Activated T-cell treated with anti-CD3 and anti-CD28 coated beads, Interleukin-2, amount 50 U/mL, for 1 hour (primary cell): ENCODE data around the gene PAK4.

ENCODE experiments used
- DNase-seq: peaks from one replicate; pipeline ENCODE4 v3.0.0-alpha.2; 2020

Gene PAK4

DNA sequence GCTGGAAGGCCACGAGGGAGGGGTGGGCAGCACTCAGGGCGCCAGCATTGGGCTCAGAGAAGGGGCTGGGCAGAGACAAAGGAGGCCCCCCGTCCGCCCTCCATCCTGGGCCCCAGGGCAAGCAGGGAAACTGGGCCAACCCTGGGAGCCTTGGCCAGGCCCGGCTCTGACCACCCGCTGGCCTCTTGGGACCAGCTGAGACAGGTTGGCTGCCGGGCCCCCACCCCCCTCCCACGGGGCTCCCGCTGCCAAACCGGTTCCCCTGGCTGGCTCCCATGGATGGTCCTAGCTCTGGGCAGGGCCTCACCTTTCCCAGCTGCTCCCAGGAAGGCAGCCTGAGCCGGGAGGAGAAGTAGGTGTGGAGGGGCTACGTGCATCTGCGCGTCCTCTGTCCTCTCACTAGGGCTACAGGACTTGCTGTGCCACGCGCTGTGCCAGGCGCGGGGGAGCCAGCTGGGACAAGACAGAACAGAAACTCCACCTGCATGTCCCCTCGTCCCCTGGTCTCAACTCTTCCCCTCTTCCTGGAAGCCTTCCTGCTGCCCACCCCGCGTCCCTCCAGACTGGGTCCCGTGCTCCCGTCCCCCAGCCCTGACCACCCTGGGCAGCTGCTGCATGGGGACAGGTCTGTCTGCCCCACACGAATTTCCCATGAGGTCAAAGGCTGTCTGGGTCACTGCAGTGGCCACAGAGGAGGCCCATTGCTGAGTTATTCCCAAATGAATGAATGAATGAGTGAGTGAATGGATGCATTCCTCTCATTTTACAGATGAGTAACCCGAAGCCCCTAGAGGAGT lies 42.1 kb downstream of the PAK4 start:
- DNase-seq = no peak

DNA sequence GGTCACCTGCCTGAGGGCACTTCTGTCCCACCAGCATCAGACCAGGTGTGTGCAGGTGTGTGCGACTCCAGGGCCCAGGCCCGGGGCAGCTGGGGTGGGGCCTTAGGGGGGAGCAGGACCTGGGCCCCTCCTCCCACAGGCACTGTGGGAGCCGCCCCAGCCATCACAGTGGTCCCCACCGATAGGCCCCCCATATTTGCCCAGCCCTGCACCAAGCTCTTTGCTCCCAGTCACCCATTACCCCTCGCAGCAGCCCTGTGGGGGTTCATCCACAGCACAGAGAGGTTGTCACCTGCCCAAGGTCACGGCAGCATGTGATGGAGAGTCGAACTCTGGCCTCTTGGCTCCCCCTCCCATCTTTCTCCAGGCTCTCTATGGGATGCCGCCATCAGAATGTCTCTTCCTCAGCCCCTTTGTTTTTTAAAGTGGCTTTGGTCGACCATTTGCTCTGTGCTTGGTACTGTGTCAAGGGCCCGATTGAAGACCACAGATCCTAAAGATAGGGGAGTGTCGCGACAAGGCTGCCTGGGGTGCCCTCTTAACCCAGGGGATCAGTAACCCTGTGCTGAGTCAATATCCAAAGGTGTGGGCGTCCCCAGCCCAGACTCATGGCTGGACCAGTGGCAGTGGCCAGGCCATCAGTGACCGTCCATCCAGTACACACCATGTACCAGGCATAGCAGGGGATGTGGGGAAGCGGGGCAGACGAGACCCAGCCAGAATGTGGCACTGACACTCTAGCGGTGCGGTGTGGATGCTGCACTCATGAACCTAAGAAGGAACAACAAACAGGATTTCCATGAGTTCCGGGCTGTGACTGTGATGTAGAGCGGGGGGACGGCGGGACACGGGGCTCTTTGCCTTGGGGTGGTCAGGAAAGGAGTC lies 42.9 kb downstream of the PAK4 start:
- no peak for DNase-seq

DNA sequence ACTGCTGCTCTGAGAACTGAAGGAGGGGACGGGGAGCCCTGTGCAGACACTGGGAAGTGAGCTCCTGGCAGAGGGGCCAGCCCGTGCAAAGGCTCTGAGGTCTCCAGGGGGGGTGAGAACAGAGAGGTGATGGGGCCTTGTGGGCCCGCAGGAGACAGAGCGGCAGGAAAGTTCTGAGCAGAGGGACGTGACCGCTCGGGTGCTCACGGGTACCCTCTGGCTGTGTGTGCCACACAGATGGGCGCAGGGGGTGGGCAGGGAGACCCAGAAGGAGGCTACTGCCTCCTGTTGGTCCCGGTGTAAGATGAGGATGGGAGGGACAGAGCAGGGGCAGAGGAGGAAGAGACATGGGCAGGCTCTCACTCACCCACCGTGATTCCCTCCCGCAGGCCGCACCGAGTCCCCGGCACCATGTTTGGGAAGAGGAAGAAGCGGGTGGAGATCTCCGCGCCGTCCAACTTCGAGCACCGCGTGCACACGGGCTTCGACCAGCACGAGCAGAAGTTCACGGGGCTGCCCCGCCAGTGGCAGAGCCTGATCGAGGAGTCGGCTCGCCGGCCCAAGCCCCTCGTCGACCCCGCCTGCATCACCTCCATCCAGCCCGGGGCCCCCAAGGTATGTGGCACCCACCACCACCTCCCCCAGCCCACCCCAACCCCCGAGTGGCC lies 43.7 kb downstream of the PAK4 start:
- DNase-seq = no peak

DNA sequence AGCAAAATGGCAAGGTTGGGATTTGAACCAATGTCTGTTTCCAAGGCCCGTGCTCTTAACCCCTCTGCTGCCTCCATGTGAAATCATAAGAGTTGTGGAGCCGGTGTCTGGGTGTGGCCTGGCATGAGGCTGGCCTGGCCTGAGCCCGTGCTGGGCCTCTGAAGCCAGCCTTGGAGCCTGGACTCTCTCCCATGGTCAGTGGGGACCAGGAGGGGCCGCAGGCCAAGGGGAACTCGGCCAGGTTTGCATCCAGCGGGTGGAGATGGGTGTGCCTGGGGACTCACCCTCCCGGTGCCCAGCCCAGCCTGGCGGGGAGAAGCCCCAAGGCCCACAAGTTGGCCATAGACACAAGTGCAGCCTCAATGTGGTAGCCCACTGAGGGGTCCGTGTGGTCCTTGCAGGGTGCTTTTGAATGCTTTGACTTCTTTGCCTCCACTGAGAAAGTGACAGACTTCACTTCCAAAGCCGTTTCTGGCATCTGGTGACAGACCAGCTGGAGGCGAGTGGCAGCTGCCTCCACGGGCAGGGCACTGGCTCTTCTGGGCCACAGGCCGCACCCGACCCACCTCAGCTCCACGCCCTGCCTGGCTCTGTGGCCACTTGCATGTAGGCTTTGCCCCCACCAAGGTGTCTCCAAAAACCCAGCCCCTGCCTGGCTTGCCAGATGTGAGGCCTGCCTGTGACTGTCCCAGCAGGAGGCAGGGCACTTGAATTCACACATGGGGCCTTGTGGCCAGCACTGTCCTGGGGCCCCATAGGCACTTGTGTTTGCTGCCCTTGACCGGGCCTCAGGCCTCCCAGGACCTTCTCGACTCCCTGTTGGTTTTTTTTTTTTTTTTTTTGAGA lies 45.0 kb downstream of the PAK4 start:
- no peak for DNase-seq

DNA sequence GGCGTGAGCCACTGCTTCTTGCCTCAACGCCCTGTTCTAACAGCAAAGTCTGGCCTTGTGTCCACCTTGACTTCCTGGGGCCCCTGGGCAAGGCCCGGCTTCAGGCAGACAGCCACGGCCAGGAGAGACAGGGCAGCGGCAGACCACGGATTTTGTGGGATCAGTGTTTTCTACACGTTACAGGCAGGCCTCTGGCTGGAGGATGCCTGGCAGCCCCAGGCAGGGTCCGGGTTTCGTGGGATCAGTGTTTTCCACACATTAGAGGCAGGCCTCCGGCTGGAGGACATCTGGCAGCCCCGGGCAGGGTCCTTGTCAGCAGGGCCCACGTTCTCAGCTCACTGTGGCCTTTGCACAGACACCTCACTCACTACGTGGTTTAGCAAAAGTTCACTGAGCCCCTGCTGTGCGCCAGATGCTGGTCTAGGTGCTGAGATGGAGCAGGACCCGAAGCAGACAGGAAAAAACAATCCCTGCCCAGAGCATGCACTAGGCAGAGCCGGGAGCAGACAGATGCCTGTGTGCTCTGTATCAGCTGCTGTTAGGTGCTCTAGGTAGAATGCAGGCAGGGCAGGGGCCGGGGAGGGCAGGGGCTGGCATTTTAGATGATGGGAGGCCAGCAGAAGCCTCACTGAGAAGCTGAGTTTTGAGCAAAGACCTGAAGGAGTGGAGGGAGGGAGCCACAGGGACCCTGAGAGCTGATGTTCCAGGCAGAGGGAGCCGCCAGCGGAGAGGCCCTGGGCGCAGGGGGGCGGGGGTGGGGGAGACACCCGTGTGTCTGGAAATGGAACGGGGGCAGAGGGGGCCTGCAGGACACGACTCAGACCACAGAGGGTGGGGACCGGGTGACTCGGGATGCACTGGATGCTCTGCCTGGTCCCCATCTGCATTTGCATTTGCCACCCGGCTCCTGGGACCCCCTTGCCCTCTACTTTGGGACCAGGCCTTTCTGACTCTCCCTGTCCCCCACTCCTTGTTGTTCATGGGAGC lies 46.2 kb downstream of the PAK4 start:
- no peak for DNase-seq

DNA sequence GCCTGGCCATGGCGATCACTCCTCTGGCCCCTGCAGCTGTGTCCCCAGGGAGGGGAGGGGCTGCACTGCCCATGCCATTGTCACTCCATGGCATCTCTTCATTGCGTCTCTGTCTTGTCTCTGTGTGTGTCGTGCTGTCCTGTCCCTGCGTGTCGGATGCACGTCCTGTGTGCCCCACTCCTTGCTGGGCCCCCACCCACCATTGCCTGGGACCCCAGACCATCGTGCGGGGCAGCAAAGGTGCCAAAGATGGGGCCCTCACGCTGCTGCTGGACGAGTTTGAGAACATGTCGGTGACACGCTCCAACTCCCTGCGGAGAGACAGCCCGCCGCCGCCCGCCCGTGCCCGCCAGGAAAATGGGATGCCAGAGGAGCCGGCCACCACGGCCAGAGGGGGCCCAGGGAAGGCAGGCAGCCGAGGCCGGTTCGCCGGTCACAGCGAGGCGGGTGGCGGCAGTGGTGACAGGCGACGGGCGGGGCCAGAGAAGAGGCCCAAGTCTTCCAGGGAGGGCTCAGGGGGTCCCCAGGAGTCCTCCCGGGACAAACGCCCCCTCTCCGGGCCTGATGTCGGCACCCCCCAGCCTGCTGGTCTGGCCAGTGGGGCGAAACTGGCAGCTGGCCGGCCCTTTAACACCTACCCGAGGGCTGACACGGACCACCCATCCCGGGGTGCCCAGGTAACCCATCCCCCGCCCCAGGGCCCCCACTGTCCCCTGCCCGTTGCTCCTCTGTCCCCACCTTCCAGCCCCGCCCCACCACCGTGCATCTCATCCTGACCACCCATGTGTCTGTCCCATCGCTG lies 47.3 kb downstream of the PAK4 start:
- no peak for DNase-seq

DNA sequence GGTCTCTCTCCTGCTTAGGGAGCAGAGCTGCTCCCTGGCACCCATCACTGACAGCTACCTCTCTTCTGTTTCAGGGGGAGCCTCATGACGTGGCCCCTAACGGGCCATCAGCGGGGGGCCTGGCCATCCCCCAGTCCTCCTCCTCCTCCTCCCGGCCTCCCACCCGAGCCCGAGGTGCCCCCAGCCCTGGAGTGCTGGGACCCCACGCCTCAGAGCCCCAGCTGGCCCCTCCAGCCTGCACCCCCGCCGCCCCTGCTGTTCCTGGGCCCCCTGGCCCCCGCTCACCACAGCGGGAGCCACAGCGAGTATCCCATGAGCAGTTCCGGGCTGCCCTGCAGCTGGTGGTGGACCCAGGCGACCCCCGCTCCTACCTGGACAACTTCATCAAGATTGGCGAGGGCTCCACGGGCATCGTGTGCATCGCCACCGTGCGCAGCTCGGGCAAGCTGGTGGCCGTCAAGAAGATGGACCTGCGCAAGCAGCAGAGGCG lies 48.0 kb downstream of the PAK4 start:
- DNase-seq = no peak

DNA sequence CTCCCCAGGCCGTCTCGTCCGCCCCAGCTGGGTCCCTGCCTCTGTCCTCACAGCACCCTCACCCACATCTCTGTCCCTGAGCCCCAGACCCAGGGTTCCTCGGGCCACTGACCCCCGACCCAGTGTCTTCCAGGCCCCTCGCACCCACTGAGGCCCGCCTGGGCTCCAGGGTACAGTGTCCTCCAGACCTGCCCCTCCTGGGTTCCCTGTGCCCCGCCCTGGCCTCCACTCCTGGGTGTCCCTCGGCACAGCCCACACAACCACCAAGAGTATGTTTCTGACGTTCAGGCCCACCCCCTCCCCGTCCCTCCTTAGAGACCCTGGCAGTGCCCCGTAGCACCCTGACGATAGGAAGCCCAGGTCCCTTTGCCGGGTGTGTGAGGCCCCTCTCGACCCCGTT lies 48.6 kb downstream of the PAK4 start:
- no peak for DNase-seq

DNA sequence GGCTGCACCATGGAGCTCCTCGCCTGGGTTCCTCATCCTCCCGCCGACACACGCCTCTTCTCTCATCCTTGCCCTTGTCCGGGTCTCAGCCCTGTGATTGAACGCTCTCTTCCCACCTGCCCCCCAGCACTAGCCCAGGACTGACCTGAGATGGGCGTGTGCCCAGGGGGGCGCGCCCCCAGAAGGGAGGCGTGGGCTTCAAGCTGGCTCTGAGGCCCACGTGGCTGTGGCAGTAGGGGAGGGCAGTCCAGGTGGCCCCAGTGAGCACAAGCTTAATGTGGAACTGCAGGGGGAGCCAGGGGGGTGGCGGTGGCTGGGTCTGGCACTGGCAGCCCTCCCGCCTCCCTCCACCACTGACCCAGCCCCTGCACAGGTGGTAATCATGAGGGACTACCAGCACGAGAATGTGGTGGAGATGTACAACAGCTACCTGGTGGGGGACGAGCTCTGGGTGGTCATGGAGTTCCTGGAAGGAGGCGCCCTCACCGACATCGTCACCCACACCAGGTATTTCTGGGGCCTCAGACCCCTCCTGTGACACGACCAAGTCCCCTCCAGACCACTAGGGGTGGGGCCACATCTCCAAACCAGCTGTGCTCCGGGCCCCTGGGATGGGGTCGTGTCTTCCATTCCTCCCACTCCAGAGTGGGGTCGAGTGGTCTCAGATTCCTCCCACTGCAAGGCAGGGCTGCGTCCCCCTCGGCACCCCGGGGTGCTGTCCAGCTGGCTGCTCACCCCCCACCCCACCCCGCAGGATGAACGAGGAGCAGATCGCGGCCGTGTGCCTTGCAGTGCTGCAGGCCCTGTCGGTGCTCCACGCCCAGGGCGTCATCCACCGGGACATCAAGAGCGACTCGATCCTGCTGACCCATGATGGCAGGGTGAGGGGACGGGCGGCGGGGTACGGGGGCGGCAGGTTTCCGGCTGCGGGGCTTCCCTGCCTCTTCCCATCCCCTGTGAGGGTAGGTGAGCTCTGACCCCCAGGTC lies 49.3 kb downstream of the PAK4 start:
- DNase-seq = no peak

DNA sequence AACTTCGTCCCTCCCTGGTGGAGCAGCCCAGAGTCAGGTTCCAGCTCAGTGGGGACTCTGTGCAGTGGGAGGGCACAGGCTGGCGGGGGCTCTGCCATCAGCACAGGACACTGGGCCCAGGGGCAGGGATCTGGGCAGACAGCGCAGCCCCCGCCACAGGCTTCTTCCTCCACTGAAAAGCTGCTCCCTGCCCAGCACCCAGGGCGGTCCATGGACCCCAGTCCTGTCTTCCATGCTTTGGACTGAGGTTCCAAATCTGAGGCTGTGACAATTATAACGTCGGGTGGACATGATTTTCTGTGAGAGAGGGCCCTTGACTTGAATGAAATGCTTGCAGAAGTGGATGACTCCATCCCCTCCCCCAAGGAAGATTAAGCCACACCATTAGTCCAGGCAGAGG lies 50.0 kb downstream of the PAK4 start:
- DNase-seq = no peak

DNA sequence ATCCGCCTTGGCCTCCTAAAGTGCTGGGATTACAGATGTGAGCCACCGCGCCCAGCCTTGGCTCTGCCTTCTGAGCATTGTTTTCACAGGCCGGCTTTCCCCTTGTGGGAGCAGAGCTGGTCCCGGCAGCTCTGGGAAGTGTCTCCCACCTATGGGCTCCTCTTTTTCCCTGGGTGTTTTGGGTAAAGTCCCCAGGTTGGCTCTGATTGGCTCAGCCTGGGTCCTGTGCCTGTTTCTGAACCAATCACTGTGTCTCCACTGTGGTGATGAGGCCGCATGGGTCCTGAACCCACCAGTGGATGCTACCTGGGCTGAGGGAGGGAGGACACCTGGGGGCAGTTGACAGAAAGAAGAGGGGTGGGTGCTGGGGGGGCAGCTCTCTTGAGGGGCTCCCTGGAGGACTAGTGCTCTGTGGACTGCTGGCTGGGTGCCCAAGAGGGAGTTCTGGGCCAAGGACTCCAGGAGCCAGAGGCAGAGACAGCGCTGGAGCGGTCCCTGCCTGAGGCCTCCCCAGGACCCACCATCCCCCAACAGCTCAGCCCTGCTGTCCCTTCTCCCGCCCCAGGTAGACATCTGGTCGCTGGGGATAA lies 51.6 kb downstream of the PAK4 start:
- no peak for DNase-seq

DNA sequence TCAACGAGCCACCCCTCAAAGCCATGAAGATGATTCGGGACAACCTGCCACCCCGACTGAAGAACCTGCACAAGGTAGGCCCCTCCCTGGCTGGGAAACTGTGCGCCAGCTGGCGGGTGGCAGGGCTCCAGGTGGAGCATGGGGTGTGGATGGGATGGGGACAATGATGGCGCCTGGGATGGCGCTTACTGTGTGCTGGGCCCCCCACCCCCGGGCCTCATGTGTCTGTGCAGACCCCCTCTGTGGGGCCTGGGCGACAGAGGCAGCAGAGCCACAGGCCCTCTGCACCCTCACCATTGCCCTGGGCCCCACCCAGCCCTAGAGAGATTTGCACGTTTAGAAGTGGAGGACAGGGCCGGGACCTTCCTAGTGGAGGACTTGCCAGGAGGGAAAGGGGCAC lies 52.1 kb downstream of the PAK4 start:
- DNase-seq = no peak

DNA sequence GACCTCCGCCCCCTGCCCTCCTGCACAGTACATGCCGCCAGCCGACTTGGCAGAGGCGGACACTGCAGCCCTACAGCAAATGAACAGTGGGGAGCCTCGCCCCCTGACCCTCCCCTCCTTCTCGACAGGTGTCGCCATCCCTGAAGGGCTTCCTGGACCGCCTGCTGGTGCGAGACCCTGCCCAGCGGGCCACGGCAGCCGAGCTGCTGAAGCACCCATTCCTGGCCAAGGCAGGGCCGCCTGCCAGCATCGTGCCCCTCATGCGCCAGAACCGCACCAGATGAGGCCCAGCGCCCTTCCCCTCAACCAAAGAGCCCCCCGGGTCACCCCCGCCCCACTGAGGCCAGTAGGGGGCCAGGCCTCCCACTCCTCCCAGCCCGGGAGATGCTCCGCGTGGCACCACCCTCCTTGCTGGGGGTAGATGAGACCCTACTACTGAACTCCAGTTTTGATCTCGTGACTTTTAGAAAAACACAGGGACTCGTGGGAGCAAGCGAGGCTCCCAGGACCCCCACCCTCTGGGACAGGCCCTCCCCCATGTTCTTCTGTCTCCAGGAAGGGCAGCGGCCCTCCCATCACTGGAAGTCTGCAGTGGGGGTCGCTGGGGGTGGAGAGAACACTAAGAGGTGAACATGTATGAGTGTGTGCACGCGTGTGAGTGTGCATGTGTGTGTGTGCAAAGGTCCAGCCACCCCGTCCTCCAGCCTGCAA lies 52.9 kb downstream of the PAK4 start:
- DNase-seq = no peak

DNA sequence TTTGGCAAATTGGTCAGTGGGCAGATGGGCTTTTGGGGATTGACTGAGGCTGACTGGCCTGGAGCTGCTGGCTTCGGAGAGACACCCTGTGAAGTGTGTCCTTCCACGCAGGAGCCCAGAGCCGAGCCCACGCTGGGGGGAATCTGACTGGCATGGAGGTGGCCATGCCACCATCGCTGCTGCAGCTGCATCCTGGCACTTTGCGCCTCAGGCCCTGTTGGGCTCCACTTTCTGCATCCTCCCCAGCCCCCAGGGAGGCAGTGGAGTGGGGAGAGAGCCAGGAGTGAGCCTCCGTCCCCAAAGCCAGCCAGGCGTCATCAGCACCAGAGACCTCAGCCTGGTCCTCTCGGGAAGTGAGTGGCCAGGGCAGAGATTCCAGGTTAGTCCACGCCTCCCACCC lies 54.2 kb downstream of the PAK4 start:
- DNase-seq = no peak

DNA sequence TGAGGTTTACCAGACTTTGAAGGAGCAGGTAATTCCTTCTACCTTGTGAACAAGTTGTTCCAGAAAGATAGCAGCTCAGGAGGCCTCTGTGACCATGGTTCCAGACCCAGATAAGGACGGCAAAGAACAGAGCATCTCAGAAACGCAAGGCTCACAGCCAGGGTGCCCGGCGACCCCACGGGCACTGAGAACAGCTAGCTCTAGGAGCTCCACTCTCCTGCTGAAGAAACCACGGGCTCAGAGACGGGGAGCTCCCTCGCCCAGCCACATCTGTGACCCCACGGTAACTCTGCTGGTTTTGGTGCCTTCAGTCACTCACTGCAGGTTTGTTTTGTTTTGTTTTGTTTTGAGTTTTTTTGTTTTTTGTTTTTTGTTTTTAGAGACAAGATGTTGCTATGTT lies 55.2 kb downstream of the PAK4 start:
- no peak for DNase-seq

DNA sequence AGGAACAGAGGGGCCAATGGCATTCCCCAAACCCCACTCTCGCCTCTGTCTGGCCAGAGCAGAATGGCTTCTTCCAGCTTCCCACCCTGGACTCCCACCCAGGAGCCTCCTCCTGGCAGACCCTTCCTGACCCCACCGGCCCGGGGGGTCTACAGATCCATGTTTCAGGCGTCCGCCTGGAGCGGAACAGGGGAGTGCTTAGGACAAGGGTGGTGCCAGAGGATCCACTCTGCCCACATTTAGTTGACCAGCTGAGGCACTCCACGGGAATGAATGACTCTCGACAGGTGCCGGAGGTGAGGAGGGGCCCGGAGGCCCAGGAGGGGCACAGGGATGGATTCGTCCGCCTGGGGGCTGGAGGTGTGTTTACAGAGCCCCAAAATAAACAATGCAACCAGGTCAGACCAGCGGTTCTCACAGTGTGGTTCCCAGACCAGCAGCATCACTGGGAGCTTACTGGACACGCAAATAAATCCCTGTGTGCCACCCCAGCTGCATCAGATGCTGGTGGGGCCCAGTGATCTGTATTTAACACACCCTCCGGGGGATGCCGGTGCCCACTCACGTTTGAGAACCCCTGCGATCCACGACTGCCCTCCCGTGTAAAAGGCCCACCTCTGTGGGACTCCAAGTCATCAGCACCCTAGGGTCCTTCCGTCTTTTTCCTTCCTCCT lies 56.1 kb downstream of the PAK4 start:
- no peak for DNase-seq

DNA sequence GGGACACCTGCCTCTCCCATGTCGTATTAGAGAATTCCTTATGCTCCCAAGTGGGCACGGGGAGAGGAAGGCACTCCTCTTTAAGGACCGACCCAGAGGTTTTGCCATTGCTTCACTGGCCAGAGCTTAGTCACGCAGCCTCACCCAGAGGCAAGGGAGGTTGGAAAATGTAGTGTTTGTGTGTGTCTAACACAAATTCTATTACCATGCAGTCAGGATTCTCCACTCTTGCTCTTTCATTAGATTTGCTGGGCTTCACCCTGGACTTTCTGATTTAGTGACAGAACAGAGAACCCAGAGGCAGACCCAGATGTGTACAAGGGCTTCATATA lies 56.6 kb downstream of the PAK4 start:
- no peak for DNase-seq

DNA sequence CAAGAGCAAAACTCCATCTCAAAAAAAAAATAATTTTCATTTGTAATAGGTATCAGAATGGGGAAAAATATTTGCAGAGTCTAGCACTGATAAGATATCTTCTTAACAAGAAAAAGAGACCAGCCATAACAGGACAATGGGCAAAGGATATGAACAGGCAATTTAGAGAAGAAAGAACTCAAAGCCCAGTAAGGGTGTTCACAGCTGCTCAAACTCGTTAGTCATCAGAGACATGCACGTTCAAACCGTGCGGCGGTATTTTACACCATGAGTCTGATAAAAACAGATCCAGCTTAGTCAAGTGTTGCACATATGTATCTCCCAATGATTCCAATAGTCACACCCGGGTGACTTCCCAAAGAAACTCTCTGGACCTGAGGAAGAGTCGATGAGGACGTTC lies 57.5 kb downstream of the PAK4 start:
- no peak for DNase-seq
